Daoy (cell line): ENCODE measurements around the gene NBPF3. TPM values are rescaled to one million over a fixed set of nuclear protein-coding genes. Genes with fewer than 3 reads are reported as not detected.
"Not testable (repeated sequence)": the region's sequence is repeated elsewhere in the genome, so short reads cannot be mapped to it uniquely, and the experiment has no call there.

Source experiments
- DNase-seq: peaks from one replicate; pipeline ENCODE4 v3.0.0-alpha.2; 2015; ENCODE audit warnings: low read depth
- total RNA-seq: library from RNA; depleted of rRNA; stranded (reverse); fragments of >200 nt; shearing (Covaris generic); gene quantifications from 2 replicates; pipeline ENCODE4 v1.2.3, GENCODE V29; 2014

The NBPF3 gene
- total RNA-seq, 1 experiment from 2014 or later, result 9.3 TPM

- no peak for DNase-seq
These were observed 2.6 kb upstream of the NBPF3 start for GRCh38 chr1:21437341-21437640.

- not testable (repeated sequence) for DNase-seq
These were observed 1.2 kb upstream of the NBPF3 start for GRCh38 chr1:21438646-21439312.

GRCh38 chr1:21439345-21439720 is 604 bp upstream of the NBPF3 start:
- no peak for DNase-seq

GRCh38 chr1:21440630-21441125 is 741 bp downstream of the NBPF3 start:
- peak; percentile 35 for DNase-seq

- not testable (repeated sequence) for DNase-seq
These were observed 6.7 kb downstream of the NBPF3 start for GRCh38 chr1:21446647-21447046.

- DNase-seq, result no peak
These were observed 7.4 kb downstream of the NBPF3 start for GRCh38 chr1:21447311-21447710.

GRCh38 chr1:21449906-21450305 is 10.0 kb downstream of the NBPF3 start:
- no peak for DNase-seq

GRCh38 chr1:21451212-21451611 is 11.3 kb downstream of the NBPF3 start:
- no peak for DNase-seq

- DNase-seq, result no peak
These were observed 12.1 kb downstream of the NBPF3 start for GRCh38 chr1:21451981-21452411.

GRCh38 chr1:21453964-21454614 is 14.2 kb downstream of the NBPF3 start:
- DNase-seq, result peak; percentile 77

GRCh38 chr1:21454904-21455303 is 15.0 kb downstream of the NBPF3 start:
- not testable (repeated sequence) for DNase-seq

GRCh38 chr1:21457654-21458053 is 17.7 kb downstream of the NBPF3 start:
- DNase-seq, result no peak

- not testable (repeated sequence) for DNase-seq
These were observed 25.2 kb downstream of the NBPF3 start for GRCh38 chr1:21465127-21465526.

GRCh38 chr1:21467946-21468345 is 28.0 kb downstream of the NBPF3 start:
- DNase-seq, result not testable (repeated sequence)

- peak; percentile 44 for DNase-seq
These were observed 28.7 kb downstream of the NBPF3 start for GRCh38 chr1:21468599-21468998.

GRCh38 chr1:21469581-21469980 is 29.6 kb downstream of the NBPF3 start:
- no peak for DNase-seq

- DNase-seq, result no peak
These were observed 32.9 kb downstream of the NBPF3 start for GRCh38 chr1:21472861-21473260.

- DNase-seq, result no peak
These were observed 38.4 kb downstream of the NBPF3 start for GRCh38 chr1:21478356-21478755.

- not testable (repeated sequence) for DNase-seq
These were observed 43.9 kb downstream of the NBPF3 start for GRCh38 chr1:21483881-21484280.

- no peak for DNase-seq
These were observed 49.2 kb downstream of the NBPF3 start for GRCh38 chr1:21489146-21489545.

- peak; percentile 58 for DNase-seq
These were observed 51.0 kb downstream of the NBPF3 start for GRCh38 chr1:21490774-21491487.

- peak; percentile 50 for DNase-seq
These were observed 51.8 kb downstream of the NBPF3 start for GRCh38 chr1:21491488-21492355.
